H1 (cell line): ENCODE measurements around the gene SRPK3. TPM values are rescaled to one million over a fixed set of nuclear protein-coding genes. Genes with fewer than 3 reads are reported as not detected.

Experiments
- KDM1A ChIP-seq: fragments of 200-600, 300-600 bp; sonication (generic); IDR thresholded peaks from 2 replicates; pipeline ENCODE4 v1.7.1; 2016; ENCODE audit warnings: mild to moderate bottlenecking, low read length, borderline replicate concordance
- polyA plus RNA-seq, 7 experiments: library from polyadenylated mRNA; depleted of rRNA in 3 of 7; stranded (reverse) in 5 of 7; unstranded in 2 of 7; fragments of >200 nt in 5 of 7; fragments of 200-250 nt in 2 of 7; gene quantifications; 1 replicate in 5 of 7; 2 replicates in 1 of 7; 4 replicates in 1 of 7; pipeline versions ENCODE4 v1.2.1 to v1.2.3, GENCODE V29; 2011 to 2013; ENCODE audit warnings: missing spikeins in 2 of 7, mixed read lengths in 2 of 7
- total RNA-seq: library from RNA; stranded (reverse); fragmentation: NEBNext Ultra II Directional; extraction: Animal tissue kit (Norgen Biotek cat#: 25700); gene quantifications from 2 replicates; pipeline ENCODE4 v1.2.1, GENCODE V29; 2021
- TF ChIP-seq, protein P1 (sequence below): IDR thresholded peaks from 2 replicates; pipeline ENCODE4 v1.6.1; 2011; ENCODE audit warnings: low read length, improper control_type of control experiment
- TF ChIP-seq, protein P2 (sequence below): IDR thresholded peaks from 2 replicates; pipeline ENCODE4 v1.6.1; 2011; ENCODE audit warnings: low read depth, mild to moderate bottlenecking, low read length; ENCODE audit not compliant: insufficient read depth

SRPK3 gene
- total and polyA plus RNA-seq, 2 of the 8 experiments (the other 6 are each of a cell fraction or from before 2014, with no cell fraction given), result not detected

DNA sequence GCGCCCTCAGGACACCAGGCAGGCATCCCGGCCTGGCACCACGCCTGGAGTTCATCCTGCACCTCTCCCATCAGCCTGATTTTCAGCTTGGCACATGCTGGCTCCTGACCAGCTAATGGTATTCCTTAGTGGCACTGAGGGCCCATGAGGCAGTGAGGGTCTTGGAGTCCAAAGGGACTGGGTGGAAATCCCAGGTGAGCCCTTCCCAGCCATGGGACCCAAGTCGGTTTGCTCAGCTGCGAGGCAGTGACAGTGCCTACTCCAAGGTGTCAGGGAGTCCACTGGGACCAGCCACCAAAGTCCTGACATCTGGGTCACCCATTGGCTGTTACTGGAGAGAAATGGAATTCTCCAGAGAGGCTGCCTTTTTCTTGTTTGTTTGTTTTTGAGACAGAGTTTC lies 18.5 kb downstream of the SRPK3 start (continued):
- TF ChIP-seq, protein P1, sequence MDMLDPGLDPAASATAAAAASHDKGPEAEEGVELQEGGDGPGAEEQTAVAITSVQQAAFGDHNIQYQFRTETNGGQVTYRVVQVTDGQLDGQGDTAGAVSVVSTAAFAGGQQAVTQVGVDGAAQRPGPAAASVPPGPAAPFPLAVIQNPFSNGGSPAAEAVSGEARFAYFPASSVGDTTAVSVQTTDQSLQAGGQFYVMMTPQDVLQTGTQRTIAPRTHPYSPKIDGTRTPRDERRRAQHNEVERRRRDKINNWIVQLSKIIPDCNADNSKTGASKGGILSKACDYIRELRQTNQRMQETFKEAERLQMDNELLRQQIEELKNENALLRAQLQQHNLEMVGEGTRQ, result no peak
- no peak for TF ChIP-seq KDM1A
- TF ChIP-seq, protein P2, sequence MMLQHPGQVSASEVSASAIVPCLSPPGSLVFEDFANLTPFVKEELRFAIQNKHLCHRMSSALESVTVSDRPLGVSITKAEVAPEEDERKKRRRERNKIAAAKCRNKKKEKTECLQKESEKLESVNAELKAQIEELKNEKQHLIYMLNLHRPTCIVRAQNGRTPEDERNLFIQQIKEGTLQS, result no peak
